GM06990 (cell line): ENCODE results near the gene KLF7.
A peak's percentile ranks its signal among the peaks of the same experiment; 100 is the strongest.

ENCODE experiments used
- DNase-seq: peaks from one replicate; pipeline ENCODE4 v3.0.0-alpha.2; 2011; ENCODE audit not compliant: insufficient read length; ENCODE audit errors: extremely low read depth
- H3K27me3 ChIP-seq: replicated peaks from 2 replicates; pipeline ENCODE4 v1.6.0; 2011; ENCODE audit warnings: low read length; ENCODE audit not compliant: control insufficient read depth, insufficient read depth
- H3K36me3 ChIP-seq: 2 replicates; pipeline ENCODE4 v1.5.1; 2011; ENCODE audit warnings: low read length; ENCODE audit not compliant: control insufficient read depth, insufficient read depth
- H3K4me3 ChIP-seq: replicated peaks from 2 replicates; pipeline ENCODE4 v1.5.1; 2011; ENCODE audit warnings: low read depth, mild to moderate bottlenecking, control low read depth, low read length
- TF ChIP-seq, protein P1 (sequence below): IDR thresholded peaks from 2 replicates; pipeline ENCODE4 v1.5.1; 2011; ENCODE audit warnings: low read length, control low read depth, mild to moderate bottlenecking, inconsistent platforms; ENCODE audit not compliant: insufficient read depth, poor library complexity, severe bottlenecking

The KLF7 gene

DNA sequence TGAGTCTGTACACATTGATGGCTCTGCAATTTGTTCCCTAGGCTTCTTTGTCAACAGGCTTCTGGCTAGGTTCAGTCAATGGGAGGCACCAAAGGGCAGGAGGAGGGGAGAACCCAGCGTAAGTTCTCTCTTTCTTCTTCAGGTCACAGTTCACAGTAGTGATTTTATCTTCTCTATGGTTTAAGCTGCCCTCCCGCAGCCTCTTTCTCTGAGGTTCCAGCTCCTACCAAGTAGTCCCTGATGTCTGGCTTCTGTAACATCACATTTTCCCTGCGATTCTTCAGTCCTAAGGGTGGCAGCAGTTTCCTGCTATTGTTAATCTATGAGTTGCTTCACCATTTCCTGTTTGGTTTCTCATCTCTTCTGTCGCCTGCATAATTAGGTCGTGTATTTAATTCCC lies 119.0 kb downstream of the KLF7 start:
- H3K4me3 ChIP-seq, result no peak overlapping the region
- H3K36me3 ChIP-seq, result no peaks in the 10 kb centered on the region
- DNase-seq, result no peak
- H3K27me3 ChIP-seq, result no peaks in the 10 kb centered on the region
- TF ChIP-seq, protein P1, sequence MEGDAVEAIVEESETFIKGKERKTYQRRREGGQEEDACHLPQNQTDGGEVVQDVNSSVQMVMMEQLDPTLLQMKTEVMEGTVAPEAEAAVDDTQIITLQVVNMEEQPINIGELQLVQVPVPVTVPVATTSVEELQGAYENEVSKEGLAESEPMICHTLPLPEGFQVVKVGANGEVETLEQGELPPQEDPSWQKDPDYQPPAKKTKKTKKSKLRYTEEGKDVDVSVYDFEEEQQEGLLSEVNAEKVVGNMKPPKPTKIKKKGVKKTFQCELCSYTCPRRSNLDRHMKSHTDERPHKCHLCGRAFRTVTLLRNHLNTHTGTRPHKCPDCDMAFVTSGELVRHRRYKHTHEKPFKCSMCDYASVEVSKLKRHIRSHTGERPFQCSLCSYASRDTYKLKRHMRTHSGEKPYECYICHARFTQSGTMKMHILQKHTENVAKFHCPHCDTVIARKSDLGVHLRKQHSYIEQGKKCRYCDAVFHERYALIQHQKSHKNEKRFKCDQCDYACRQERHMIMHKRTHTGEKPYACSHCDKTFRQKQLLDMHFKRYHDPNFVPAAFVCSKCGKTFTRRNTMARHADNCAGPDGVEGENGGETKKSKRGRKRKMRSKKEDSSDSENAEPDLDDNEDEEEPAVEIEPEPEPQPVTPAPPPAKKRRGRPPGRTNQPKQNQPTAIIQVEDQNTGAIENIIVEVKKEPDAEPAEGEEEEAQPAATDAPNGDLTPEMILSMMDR, result peak; percentile 17

DNA sequence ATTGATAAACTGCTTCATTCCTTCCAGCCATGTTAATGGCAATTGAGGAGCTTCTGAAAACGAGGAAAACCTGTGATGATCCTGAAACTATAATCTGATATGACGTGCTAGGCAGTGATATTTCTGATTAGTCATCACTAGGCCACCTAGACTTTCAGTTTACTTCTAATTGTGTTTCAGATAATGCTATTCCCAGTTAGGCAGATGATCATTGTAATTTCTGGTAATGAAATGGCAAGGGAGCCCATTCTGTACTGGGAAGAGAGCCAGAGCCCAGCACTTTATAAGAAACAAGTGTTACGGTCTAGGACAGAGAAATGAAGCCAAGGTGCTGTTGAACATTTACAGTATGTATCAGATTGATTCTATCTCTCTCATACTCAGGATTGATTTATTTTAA lies 120.2 kb downstream of the KLF7 start:
- no peaks in the 10 kb centered on the region for H3K36me3 ChIP-seq
- TF ChIP-seq, protein P1, result no peak
- DNase-seq, result no peak

DNA sequence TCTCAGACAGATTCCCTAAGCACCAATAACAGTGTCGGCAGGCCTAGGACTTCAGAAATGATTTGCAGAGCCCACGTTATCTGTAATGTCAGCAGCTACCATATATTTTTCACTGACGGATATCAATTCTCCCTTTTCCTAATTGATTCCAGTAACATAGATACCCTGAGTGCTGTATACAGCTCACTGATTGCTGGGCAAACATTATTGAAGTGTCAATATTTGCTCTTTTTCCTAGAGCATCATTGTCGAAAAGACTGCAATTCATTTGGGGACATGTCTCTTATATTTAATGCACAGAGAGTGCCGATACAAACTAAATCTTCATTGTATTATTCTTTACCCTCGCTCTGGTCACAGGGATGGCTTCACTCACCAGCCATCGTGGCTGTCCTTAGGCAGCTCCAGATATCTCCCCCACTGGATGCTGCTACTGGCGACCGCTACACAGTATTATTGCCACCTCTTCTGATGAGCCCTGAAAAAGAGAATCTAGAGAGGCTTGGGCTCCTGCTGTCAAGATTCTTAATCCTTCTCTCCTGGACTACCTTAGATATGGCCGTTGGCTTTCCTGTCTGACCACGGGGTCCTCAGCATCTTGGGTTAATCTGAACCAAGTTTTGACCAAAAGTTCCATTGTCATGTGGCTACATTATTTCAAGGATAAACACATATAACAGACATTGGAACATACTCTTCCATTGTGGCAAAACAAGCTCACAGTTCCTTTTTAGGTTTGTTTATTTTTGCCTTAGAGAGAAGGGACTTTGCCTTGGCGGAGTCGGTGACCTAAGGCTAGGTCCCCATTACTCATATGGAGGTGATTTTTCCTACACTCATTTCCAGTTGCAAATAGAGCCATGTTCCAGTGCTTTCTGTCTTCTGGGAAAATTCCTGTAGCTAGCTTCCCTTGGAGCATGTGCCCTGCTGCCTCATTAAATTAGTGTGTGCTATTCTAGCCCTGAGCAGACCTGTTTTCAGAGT lies 121.1 kb downstream of the KLF7 start:
- DNase-seq, result no peak

More for the DNA sequence above, 120.2 kb downstream of the KLF7 start:
- no peak overlapping the region for H3K4me3 ChIP-seq
- no peaks in the 10 kb centered on the region for H3K27me3 ChIP-seq

DNA sequence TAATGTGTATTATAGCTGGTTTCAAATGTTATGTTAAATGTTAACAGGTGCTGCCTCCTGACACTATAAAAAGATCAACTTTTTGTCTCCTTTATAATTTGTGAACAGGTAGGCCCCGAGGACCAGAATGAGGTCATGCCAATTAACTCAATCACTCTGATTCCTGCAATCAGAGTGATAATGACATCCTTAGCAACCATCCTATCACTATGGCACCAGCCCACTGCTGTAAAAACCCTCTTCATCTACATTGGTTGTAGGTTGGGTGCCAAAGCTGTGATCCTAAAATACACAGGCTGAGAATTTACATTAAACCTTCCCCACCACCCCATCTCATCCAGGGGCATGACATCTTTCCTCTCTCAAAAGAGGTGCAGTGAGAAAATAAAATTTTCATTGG lies 122.9 kb downstream of the KLF7 start:
- Histone ChIP-seq H3K4me3 (no peak overlapping the region), H3K36me3 (no peaks in the 10 kb centered on the region), H3K27me3 (no peaks in the 10 kb centered on the region)
- DNase-seq, result no peak
- TF ChIP-seq, protein P1, result no peak

More for the DNA sequence above, 121.1 kb downstream of the KLF7 start:
- Histone ChIP-seq H3K4me3 (no peak overlapping the region), H3K27me3 (no peaks in the 10 kb centered on the region), H3K36me3 (no peaks in the 10 kb centered on the region)
- TF ChIP-seq, protein P1, result no peak

DNA sequence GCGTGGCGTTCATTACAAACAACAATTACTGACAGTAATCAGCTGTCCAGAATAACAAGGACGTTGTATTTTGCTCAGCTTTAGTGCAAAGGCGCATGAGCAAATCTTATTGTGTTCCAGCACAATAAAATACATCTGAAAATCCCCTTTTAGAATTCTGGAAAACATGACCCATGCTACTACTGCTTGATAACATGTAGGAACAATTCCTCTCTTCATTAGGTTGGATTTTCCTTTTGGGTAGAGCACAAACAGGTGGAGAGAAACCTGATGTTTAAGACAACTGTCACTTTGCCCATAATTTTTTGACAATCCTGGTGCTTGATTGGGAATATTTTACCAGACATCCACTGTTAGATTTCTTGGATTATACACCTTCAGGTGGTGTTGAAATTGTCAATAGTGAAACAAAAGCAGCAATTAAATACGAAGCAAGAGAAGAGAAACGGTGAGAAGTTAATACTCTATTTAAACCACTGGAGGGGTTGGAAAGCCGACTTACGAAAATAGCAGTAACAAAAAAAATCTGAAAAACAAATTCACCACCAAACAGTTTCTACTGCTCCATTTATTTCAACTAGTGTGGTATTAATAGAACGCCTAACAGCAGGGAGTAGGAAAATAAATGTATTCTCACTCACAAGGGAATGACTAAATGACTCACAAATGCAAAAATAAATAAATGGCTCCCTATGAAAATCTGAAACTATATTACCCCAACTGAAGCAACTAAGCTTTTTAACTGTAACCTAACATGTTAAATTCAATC lies 123.8 kb downstream of the KLF7 start:
- no peaks in the 10 kb centered on the region for H3K27me3 ChIP-seq
- H3K36me3 ChIP-seq, result no peaks in the 10 kb centered on the region
- TF ChIP-seq, protein P1, result no peak
- H3K4me3 ChIP-seq, result no peak overlapping the region
- no peak for DNase-seq
